Gastrocnemius medialis (tissue), 4 donors: ENCODE data around the gene IL26.

Experiments used
- POLR2A ChIP-seq, 2 donors: fragments of 450-650 bp; IDR thresholded peaks; one replicate each; pipeline ENCODE4 v1.6.1; 2017; ENCODE audit warnings: antibody characterized with exemption in 2 of 2, mild to moderate bottlenecking in 2 of 2, moderate library complexity in 2 of 2
- TF ChIP-seq, protein P1 (sequence below), 5 experiments: fragments of 450-650 bp in 3 of 5; fragments of 200-600 bp in 2 of 5; sonication (generic) in 2 of 5; IDR thresholded peaks in 4 of 5; conservative IDR thresholded peaks in 1 of 5; 1 replicate in 4 of 5; 2 replicates in 1 of 5; pipeline ENCODE4 v1.5.1; 2016 to 2019; ENCODE audit warnings: antibody characterized with exemption in 5 of 5, mild to moderate bottlenecking in 3 of 5, moderate library complexity in 3 of 5

DNA sequence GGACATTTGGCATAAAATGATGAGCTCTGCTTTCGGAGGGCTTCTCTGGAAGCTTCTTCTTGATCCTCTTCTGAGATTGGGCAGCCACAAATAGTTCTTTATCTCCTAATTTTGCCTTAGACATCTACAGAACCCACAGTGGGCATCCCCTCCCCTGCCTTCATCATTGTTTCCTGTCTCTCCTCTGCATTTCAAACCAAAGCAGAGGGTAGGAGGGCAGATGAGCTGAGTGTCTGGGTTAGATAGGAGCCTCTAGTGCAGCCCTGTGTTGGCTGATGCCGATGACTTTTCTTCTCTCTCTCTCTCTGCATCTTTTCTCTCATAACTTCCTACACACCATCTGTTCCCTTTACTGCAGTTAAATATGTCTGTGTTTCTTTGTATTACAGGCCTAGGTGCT lies 8.5 kb upstream of the IL26 start:
- TF ChIP-seq, protein P1, sequence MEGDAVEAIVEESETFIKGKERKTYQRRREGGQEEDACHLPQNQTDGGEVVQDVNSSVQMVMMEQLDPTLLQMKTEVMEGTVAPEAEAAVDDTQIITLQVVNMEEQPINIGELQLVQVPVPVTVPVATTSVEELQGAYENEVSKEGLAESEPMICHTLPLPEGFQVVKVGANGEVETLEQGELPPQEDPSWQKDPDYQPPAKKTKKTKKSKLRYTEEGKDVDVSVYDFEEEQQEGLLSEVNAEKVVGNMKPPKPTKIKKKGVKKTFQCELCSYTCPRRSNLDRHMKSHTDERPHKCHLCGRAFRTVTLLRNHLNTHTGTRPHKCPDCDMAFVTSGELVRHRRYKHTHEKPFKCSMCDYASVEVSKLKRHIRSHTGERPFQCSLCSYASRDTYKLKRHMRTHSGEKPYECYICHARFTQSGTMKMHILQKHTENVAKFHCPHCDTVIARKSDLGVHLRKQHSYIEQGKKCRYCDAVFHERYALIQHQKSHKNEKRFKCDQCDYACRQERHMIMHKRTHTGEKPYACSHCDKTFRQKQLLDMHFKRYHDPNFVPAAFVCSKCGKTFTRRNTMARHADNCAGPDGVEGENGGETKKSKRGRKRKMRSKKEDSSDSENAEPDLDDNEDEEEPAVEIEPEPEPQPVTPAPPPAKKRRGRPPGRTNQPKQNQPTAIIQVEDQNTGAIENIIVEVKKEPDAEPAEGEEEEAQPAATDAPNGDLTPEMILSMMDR (IDR thresholded peaks at IDR 0.05 in 4 of 5, conservative IDR thresholded peaks at IDR 0.05 in 1 of 5) = no peak
- TF ChIP-seq POLR2A (IDR thresholded peaks at IDR 0.05) = no peak
